ENCODE measurements around the gene RHOBTB3.

The RHOBTB3 gene

DNA sequence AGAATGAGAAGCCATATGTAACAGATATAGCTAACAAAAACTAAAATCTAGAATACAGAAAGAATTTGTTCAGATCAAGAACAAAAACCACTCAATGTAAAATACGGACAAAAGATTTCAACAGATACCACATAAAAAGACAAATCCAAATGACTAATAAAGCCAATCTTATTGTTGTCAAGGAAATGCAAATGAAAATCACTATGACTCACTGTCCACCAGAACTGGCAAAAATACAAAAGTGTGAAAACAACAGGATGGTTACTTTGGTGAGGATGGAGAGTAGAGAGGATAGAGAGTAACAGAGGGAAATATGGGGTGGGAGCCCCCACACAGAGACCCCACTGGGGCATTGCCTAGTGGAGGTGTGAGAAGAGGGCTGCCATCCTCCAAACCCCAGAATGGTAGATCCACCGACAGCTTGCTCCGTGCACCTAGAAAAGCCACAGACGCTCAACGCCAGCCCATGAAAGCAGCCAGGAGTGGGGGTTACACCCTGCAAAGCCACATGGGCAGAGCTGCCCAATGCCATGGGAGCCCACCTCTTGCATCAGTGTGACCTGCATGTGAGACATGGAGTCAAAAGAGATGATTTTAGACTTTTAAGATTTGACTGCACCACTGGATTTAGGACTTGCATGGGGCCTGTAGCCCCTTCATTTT is 15.2 kb upstream of the RHOBTB3 start:
- no peak overlapping the region for H3K27ac ChIP-seq (replicated peaks)
- H3K4me3 ChIP-seq (replicated peaks; ENCODE audit: insufficient read depth, low read length): no peak overlapping the region
- DNase-seq (ENCODE audit: low read depth in 1 of 2, low spot score in 1 of 2): no peak
- no peak for TF ChIP-seq CTCF (IDR thresholded peaks at IDR 0.05; ENCODE audit: insufficient read depth, low read length)
- no peak for TF ChIP-seq SPI1 (IDR thresholded peaks at IDR 0.05; ENCODE audit: borderline replicate concordance, low read depth)
- TF ChIP-seq POLR2AphosphoS5 (IDR thresholded peaks at IDR 0.05; ENCODE audit: low read depth): no peak
- no peak for TF ChIP-seq REST (IDR thresholded peaks at IDR 0.05; ENCODE audit: insufficient replicate concordance, low read depth)
- no peak for TF ChIP-seq GABPA (IDR thresholded peaks at IDR 0.05; ENCODE audit: low read depth)
- no peaks in the 10 kb centered on the region for H3K27me3 ChIP-seq (ENCODE audit: insufficient read depth, poor library complexity, severe bottlenecking)

GRCh38 chr5:95717439-95717838 is 13.7 kb upstream of the RHOBTB3 start:
- no peak for DNase-seq (ENCODE audit: low read depth in 1 of 2, low spot score in 1 of 2)
- H3K27me3 ChIP-seq (ENCODE audit: insufficient read depth, poor library complexity, severe bottlenecking): no peaks in the 10 kb centered on the region
- H3K4me3 ChIP-seq (replicated peaks; ENCODE audit: insufficient read depth, low read length): no peak overlapping the region
- H3K27ac ChIP-seq (replicated peaks): no peak overlapping the region
- no peak for TF ChIP-seq POLR2AphosphoS5 (IDR thresholded peaks at IDR 0.05; ENCODE audit: low read depth)

GRCh38 chr5:95718203-95718602 is 12.9 kb upstream of the RHOBTB3 start:
- TF ChIP-seq CTCF (IDR thresholded peaks at IDR 0.05; ENCODE audit: insufficient read depth, low read length): no peak
- TF ChIP-seq REST (IDR thresholded peaks at IDR 0.05; ENCODE audit: insufficient replicate concordance, low read depth): no peak
- no peak for TF ChIP-seq SPI1 (IDR thresholded peaks at IDR 0.05; ENCODE audit: borderline replicate concordance, low read depth)
- TF ChIP-seq POLR2AphosphoS5 (IDR thresholded peaks at IDR 0.05; ENCODE audit: low read depth): no peak
- TF ChIP-seq GABPA (IDR thresholded peaks at IDR 0.05; ENCODE audit: low read depth): no peak
- Histone ChIP-seq H3K4me3 (replicated peaks; ENCODE audit: insufficient read depth, low read length) (no peak overlapping the region), H3K27ac (replicated peaks) (no peak overlapping the region; the same call in 1 of the 2 replicates), H3K27me3 (ENCODE audit: insufficient read depth, poor library complexity, severe bottlenecking) (no peaks in the 10 kb centered on the region)
- DNase-seq (ENCODE audit: low read depth in 1 of 2, low spot score in 1 of 2): peak in 1 of 2 experiments; percentile 47

DNA sequence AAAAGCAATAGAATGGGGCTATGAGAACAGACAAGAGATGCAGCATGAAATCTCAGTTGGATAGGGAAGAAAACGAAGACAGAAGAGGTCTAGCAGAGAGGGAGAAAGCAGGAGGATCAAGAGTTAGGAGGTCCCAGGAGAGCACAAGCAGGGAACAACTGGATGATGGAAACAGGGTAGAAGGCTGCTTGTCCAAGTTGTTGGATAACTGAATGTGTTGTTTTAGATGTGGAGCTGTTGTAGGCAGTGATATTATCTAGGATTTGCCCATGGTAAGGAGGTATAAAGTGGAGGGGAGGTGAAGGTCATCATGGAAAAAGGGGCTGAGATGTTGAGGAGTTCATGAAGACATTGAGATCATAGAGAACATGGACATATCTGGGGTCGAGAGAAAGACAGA is 12.4 kb upstream of the RHOBTB3 start:
- no peak overlapping the region for H3K27ac ChIP-seq (replicated peaks)
- TF ChIP-seq REST (IDR thresholded peaks at IDR 0.05; ENCODE audit: insufficient replicate concordance, low read depth) (no peak), POLR2AphosphoS5 (IDR thresholded peaks at IDR 0.05; ENCODE audit: low read depth) (no peak), CTCF (IDR thresholded peaks at IDR 0.05; ENCODE audit: insufficient read depth, low read length) (no peak), SPI1 (IDR thresholded peaks at IDR 0.05; ENCODE audit: borderline replicate concordance, low read depth) (no peak), GABPA (IDR thresholded peaks at IDR 0.05; ENCODE audit: low read depth) (no peak)
- no peaks in the 10 kb centered on the region for H3K27me3 ChIP-seq (ENCODE audit: insufficient read depth, poor library complexity, severe bottlenecking)
- no peak for DNase-seq (ENCODE audit: low read depth in 1 of 2, low spot score in 1 of 2)
- no peak overlapping the region for H3K4me3 ChIP-seq (replicated peaks; ENCODE audit: insufficient read depth, low read length)
